Measurements from ENCODE around the gene KDM4B. TPM values are rescaled to one million over a fixed set of nuclear protein-coding genes. Genes with fewer than 3 reads are reported as not detected.

Gene KDM4B
- total RNA-seq, 2 experiments from 2014 or later = 31.2 to 42.3 TPM

- no peak overlapping the region for H3K4me3 Mint-ChIP-seq
- peaks cover 11% of the 10 kb centered on the region for H3K4me1 Mint-ChIP-seq
- DNase-seq (no peak), ATAC-seq (no peak)
- no peaks in the 10 kb centered on the region for H3K27me3 Mint-ChIP-seq
- H3K27ac Mint-ChIP-seq = no peak overlapping the region
- H3K36me3 Mint-ChIP-seq = no peaks in the 10 kb centered on the region
- no peaks in the 10 kb centered on the region for H3K9me3 Mint-ChIP-seq (ENCODE audit: low read depth)
- CTCF ChIA-PET = no interaction called here
Measured at GRCh38 chr19:4983346-4984105, 14.6 kb downstream of the KDM4B start.

- no peaks in the 10 kb centered on the region for H3K36me3 Mint-ChIP-seq
- no peaks in the 10 kb centered on the region for H3K9me3 Mint-ChIP-seq (ENCODE audit: low read depth)
- H3K4me3 Mint-ChIP-seq = no peak overlapping the region
- DNase-seq (no peak), ATAC-seq (no peak)
- no peak overlapping the region for H3K27ac Mint-ChIP-seq
- no peaks in the 10 kb centered on the region for H3K27me3 Mint-ChIP-seq
- CTCF ChIA-PET = no interaction called here
- H3K4me1 Mint-ChIP-seq = peaks cover 11% of the 10 kb centered on the region
Measured at GRCh38 chr19:4984106-4984380, 15.1 kb downstream of the KDM4B start.

- ATAC-seq (no peak), DNase-seq (no peak)
- Mint-ChIP-seq H3K36me3 (no peaks in the 10 kb centered on the region), H3K27ac (no peak overlapping the region), H3K9me3 (ENCODE audit: low read depth) (no peaks in the 10 kb centered on the region), H3K4me1 (peaks cover 11% of the 10 kb centered on the region), H3K27me3 (no peaks in the 10 kb centered on the region), H3K4me3 (no peak overlapping the region)
- CTCF ChIA-PET = no interaction called here
Measured at GRCh38 chr19:4984438-4984990, 15.6 kb downstream of the KDM4B start.

GRCh38 chr19:4985551-4985991, 16.7 kb downstream of the KDM4B start:
- Mint-ChIP-seq H3K9me3 (ENCODE audit: low read depth) (no peaks in the 10 kb centered on the region), H3K4me3 (no peak overlapping the region), H3K27me3 (no peaks in the 10 kb centered on the region), H3K4me1 (peaks cover 10% of the 10 kb centered on the region), H3K36me3 (no peaks in the 10 kb centered on the region), H3K27ac (no peak overlapping the region)
- DNase-seq (no peak), ATAC-seq (no peak)
- CTCF ChIA-PET = no interaction called here

GRCh38 chr19:4986056-4986455, 17.1 kb downstream of the KDM4B start:
- CTCF ChIA-PET = no interaction called here
- H3K4me1 Mint-ChIP-seq = peaks cover 8% of the 10 kb centered on the region

GRCh38 chr19:4986471-4986891, 17.6 kb downstream of the KDM4B start:
- DNase-seq = no peak
- no peaks in the 10 kb centered on the region for H3K36me3 Mint-ChIP-seq
- H3K27ac Mint-ChIP-seq = no peak overlapping the region
- CTCF ChIA-PET = interaction anchor here (0.6 kb wide), 1 partner anchor 354 kb away, joined by 3 read pairs; no protein-coding TSS in a partner anchor
- no peak overlapping the region for H3K4me3 Mint-ChIP-seq
- no peak for ATAC-seq
- H3K27me3 Mint-ChIP-seq = no peaks in the 10 kb centered on the region
- no peaks in the 10 kb centered on the region for H3K9me3 Mint-ChIP-seq (ENCODE audit: low read depth)
- peaks cover 8% of the 10 kb centered on the region for H3K4me1 Mint-ChIP-seq

More at GRCh38 chr19:4986056-4986455, 17.1 kb downstream of the KDM4B start:
- Mint-ChIP-seq H3K36me3 (no peaks in the 10 kb centered on the region), H3K9me3 (ENCODE audit: low read depth) (no peaks in the 10 kb centered on the region), H3K27me3 (no peaks in the 10 kb centered on the region), H3K27ac (no peak overlapping the region), H3K4me3 (no peak overlapping the region)
- DNase-seq (no peak), ATAC-seq (no peak)

- peaks cover 3% of the 10 kb centered on the region for H3K36me3 Mint-ChIP-seq
- no peaks in the 10 kb centered on the region for H3K9me3 Mint-ChIP-seq (ENCODE audit: low read depth)
- DNase-seq (no peak), ATAC-seq (no peak)
- CTCF ChIA-PET = no interaction called here
- no peak overlapping the region for H3K27ac Mint-ChIP-seq
- no peak overlapping the region for H3K4me3 Mint-ChIP-seq
- H3K27me3 Mint-ChIP-seq = no peaks in the 10 kb centered on the region
- peaks cover 6% of the 10 kb centered on the region for H3K4me1 Mint-ChIP-seq
Measured at GRCh38 chr19:4987256-4987655, 18.3 kb downstream of the KDM4B start.

GRCh38 chr19:4987692-4988370, 18.9 kb downstream of the KDM4B start:
- H3K27ac Mint-ChIP-seq = no peak overlapping the region
- no peaks in the 10 kb centered on the region for H3K9me3 Mint-ChIP-seq (ENCODE audit: low read depth)
- H3K27me3 Mint-ChIP-seq = no peaks in the 10 kb centered on the region
- CTCF ChIA-PET = interaction anchor here (1.0 kb wide), 1 partner anchor 14 kb away, joined by 3 read pairs; no protein-coding TSS in a partner anchor
- ATAC-seq (no peak), DNase-seq (no peak)
- peaks cover 6% of the 10 kb centered on the region for H3K4me1 Mint-ChIP-seq
- no peak overlapping the region for H3K4me3 Mint-ChIP-seq
- H3K36me3 Mint-ChIP-seq = peaks cover 4% of the 10 kb centered on the region

GRCh38 chr19:4988770-4989251, 19.9 kb downstream of the KDM4B start:
- DNase-seq = no peak
- H3K9me3 Mint-ChIP-seq (ENCODE audit: low read depth) = no peaks in the 10 kb centered on the region
- no peak overlapping the region for H3K4me3 Mint-ChIP-seq
- no peak for ATAC-seq
- H3K27me3 Mint-ChIP-seq = no peaks in the 10 kb centered on the region
- peaks cover 4% of the 10 kb centered on the region for H3K36me3 Mint-ChIP-seq
- CTCF ChIA-PET = interaction anchor here (1.0 kb wide), 1 partner anchor 13 kb away, joined by 3 read pairs; no protein-coding TSS in a partner anchor
- H3K4me1 Mint-ChIP-seq = peaks cover 7% of the 10 kb centered on the region
- no peak overlapping the region for H3K27ac Mint-ChIP-seq

GRCh38 chr19:4990306-4990705, 21.4 kb downstream of the KDM4B start:
- Mint-ChIP-seq H3K4me1 (peaks cover 7% of the 10 kb centered on the region), H3K27me3 (no peaks in the 10 kb centered on the region), H3K36me3 (peaks cover 4% of the 10 kb centered on the region), H3K4me3 (no peak overlapping the region), H3K27ac (no peak overlapping the region), H3K9me3 (ENCODE audit: low read depth) (no peaks in the 10 kb centered on the region)
- CTCF ChIA-PET = interaction anchor here (1.4 kb wide), 1 partner anchor 11 kb away, joined by 5 read pairs; no protein-coding TSS in a partner anchor
- ATAC-seq (no peak), DNase-seq (no peak)

- no peak overlapping the region for H3K4me3 Mint-ChIP-seq
- no peak overlapping the region for H3K27ac Mint-ChIP-seq
- peaks cover 4% of the 10 kb centered on the region for H3K36me3 Mint-ChIP-seq
- DNase-seq (no peak), ATAC-seq (no peak)
- CTCF ChIA-PET = no interaction called here
- H3K9me3 Mint-ChIP-seq (ENCODE audit: low read depth) = no peaks in the 10 kb centered on the region
- H3K4me1 Mint-ChIP-seq = peaks cover 7% of the 10 kb centered on the region
- H3K27me3 Mint-ChIP-seq = no peaks in the 10 kb centered on the region
Measured at GRCh38 chr19:4991538-4991937, 22.6 kb downstream of the KDM4B start.

- peaks cover 7% of the 10 kb centered on the region for H3K4me1 Mint-ChIP-seq
- no peaks in the 10 kb centered on the region for H3K9me3 Mint-ChIP-seq (ENCODE audit: low read depth)
- DNase-seq (no peak), ATAC-seq (no peak)
- no peak overlapping the region for H3K27ac Mint-ChIP-seq
- peaks cover 4% of the 10 kb centered on the region for H3K36me3 Mint-ChIP-seq
- H3K27me3 Mint-ChIP-seq = no peaks in the 10 kb centered on the region
- CTCF ChIA-PET = no interaction called here
- H3K4me3 Mint-ChIP-seq = no peak overlapping the region
Measured at GRCh38 chr19:4991996-4992698, 23.2 kb downstream of the KDM4B start.

GRCh38 chr19:4993683-4994082, 24.8 kb downstream of the KDM4B start:
- Mint-ChIP-seq H3K36me3 (peaks cover 4% of the 10 kb centered on the region), H3K4me3 (no peak overlapping the region), H3K4me1 (peaks cover 1% of the 10 kb centered on the region), H3K9me3 (ENCODE audit: low read depth) (no peaks in the 10 kb centered on the region), H3K27me3 (no peaks in the 10 kb centered on the region), H3K27ac (no peak overlapping the region)
- DNase-seq (no peak), ATAC-seq (no peak)
- CTCF ChIA-PET = no interaction called here

Measured in activated CD8-positive, alpha-beta memory T cell treated with anti-CD3 and anti-CD28 coated beads, Interleukin-2, amount 10 ng/mL, durations not matched to agents 7 days and 5 days (primary cell).